ENCODE measurements around the gene ME3. TPM values are rescaled to one million over a fixed set of nuclear protein-coding genes. Genes with fewer than 3 reads are reported as not detected.

The ME3 gene
- total and polyA plus RNA-seq, 4 donors, result 7.4 to 38.7 (median 21.2) TPM

GRCh38 chr11:86638673-86639072 is 33.7 kb downstream of the ME3 start:
- no peak for ATAC-seq (ENCODE audit: insufficient read depth, low FRiP score)
- TF ChIP-seq, protein P1, sequence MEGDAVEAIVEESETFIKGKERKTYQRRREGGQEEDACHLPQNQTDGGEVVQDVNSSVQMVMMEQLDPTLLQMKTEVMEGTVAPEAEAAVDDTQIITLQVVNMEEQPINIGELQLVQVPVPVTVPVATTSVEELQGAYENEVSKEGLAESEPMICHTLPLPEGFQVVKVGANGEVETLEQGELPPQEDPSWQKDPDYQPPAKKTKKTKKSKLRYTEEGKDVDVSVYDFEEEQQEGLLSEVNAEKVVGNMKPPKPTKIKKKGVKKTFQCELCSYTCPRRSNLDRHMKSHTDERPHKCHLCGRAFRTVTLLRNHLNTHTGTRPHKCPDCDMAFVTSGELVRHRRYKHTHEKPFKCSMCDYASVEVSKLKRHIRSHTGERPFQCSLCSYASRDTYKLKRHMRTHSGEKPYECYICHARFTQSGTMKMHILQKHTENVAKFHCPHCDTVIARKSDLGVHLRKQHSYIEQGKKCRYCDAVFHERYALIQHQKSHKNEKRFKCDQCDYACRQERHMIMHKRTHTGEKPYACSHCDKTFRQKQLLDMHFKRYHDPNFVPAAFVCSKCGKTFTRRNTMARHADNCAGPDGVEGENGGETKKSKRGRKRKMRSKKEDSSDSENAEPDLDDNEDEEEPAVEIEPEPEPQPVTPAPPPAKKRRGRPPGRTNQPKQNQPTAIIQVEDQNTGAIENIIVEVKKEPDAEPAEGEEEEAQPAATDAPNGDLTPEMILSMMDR (IDR thresholded peaks at IDR 0.05; ENCODE audit: control extremely low read depth, extremely low read depth), result no peak
- H3K9me3 ChIP-seq (ENCODE audit: control insufficient read depth in 4 of 4, insufficient read depth in 3 of 4, low read length in 3 of 4), result peaks cover 0 to 4% (median 0%) of the 10 kb centered on the region in 4 donors
- H3K27me3 ChIP-seq (ENCODE audit: control insufficient read depth in 3 of 3, insufficient read depth in 3 of 3, low read length in 2 of 3), result no peaks in the 10 kb centered on the region
- H3K4me1 ChIP-seq (ENCODE audit: control insufficient read depth in 5 of 5, insufficient read depth in 5 of 5, low read length in 5 of 5), result peaks cover 0 to 3% (median 0%) of the 10 kb centered on the region in 5 donors
- H3K4me3 ChIP-seq, result no peak overlapping the region
- 89 to 98% methylated on average over 1 of the region's 1 CpG for WGBS, 2 donors
- DNase-seq, result no peak
- H3K27ac ChIP-seq (ENCODE audit: low read depth in 1 of 2, low read length in 1 of 2), result no peak overlapping the region
- H3K36me3 ChIP-seq (ENCODE audit: control insufficient read depth in 4 of 4, insufficient read depth in 4 of 4, low read length in 4 of 4), result no peaks in the 10 kb centered on the region
- H3K9ac ChIP-seq (ENCODE audit: insufficient read depth in 1 of 2, low read length in 2 of 2), result no peak overlapping the region

DNA sequence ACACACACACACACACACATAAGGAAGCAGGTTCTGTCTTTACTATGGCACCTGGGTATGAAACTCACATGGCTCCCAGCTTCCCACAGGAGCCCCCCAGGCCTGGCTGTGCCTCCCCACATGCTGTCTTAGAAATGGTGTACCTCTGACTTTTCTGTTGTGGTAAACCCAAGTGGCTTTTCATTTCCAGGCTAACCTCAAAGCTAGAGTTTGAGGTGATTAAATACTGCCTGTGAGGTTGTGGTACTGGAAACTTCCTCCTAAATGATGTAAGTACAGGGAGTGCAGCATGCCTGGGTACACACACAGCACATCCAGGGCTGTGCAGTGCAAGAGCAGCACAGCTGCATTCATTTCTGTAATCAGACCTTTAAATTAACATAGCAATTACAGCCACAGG is 34.4 kb downstream of the ME3 start:
- TF ChIP-seq, protein P1 (IDR thresholded peaks at IDR 0.05; ENCODE audit: control extremely low read depth, extremely low read depth), result no peak
- Histone ChIP-seq H3K4me1 (ENCODE audit: control insufficient read depth in 5 of 5, insufficient read depth in 5 of 5, low read length in 5 of 5) (peaks cover 0 to 3% (median 0%) of the 10 kb centered on the region in 5 donors), H3K9me3 (ENCODE audit: control insufficient read depth in 4 of 4, insufficient read depth in 3 of 4, low read length in 3 of 4) (peaks cover 0 to 4% (median 0%) of the 10 kb centered on the region in 4 donors), H3K9ac (ENCODE audit: insufficient read depth in 1 of 2, low read length in 2 of 2) (no peak overlapping the region), H3K27me3 (ENCODE audit: control insufficient read depth in 3 of 3, insufficient read depth in 3 of 3, low read length in 2 of 3) (no peaks in the 10 kb centered on the region), H3K36me3 (ENCODE audit: control insufficient read depth in 4 of 4, insufficient read depth in 4 of 4, low read length in 4 of 4) (no peaks in the 10 kb centered on the region), H3K27ac (ENCODE audit: low read depth in 1 of 2, low read length in 1 of 2) (no peak overlapping the region), H3K4me3 (no peak overlapping the region)
- no peak for ATAC-seq (ENCODE audit: insufficient read depth, low FRiP score)
- no peak for DNase-seq

- Histone ChIP-seq H3K4me1 (ENCODE audit: control insufficient read depth in 5 of 5, insufficient read depth in 5 of 5, low read length in 5 of 5) (peaks cover 0 to 3% (median 0%) of the 10 kb centered on the region in 5 donors), H3K36me3 (ENCODE audit: control insufficient read depth in 4 of 4, insufficient read depth in 4 of 4, low read length in 4 of 4) (no peaks in the 10 kb centered on the region), H3K9ac (ENCODE audit: insufficient read depth in 1 of 2, low read length in 2 of 2) (no peak overlapping the region), H3K4me3 (no peak overlapping the region), H3K27ac (ENCODE audit: low read depth in 1 of 2, low read length in 1 of 2) (no peak overlapping the region), H3K9me3 (ENCODE audit: control insufficient read depth in 4 of 4, insufficient read depth in 3 of 4, low read length in 3 of 4) (peaks cover 0 to 4% (median 0%) of the 10 kb centered on the region in 4 donors), H3K27me3 (ENCODE audit: control insufficient read depth in 3 of 3, insufficient read depth in 3 of 3, low read length in 2 of 3) (no peaks in the 10 kb centered on the region)
- TF ChIP-seq, protein P1 (IDR thresholded peaks at IDR 0.05; ENCODE audit: control extremely low read depth, extremely low read depth), result no peak
- whole genome bisulfite sequencing, 2 donors, result 94 to 95% methylated on average over 1 of the region's 1 CpG
- DNase-seq, result no peak
- no peak for ATAC-seq (ENCODE audit: insufficient read depth, low FRiP score)
Measured at GRCh38 chr11:86636275-86636674, 36.1 kb downstream of the ME3 start.
